GM23338 (cell line): ENCODE measurements around the gene SPINT1. TPM values are rescaled to one million over a fixed set of nuclear protein-coding genes. Genes with fewer than 3 reads are reported as not detected.

ENCODE experiments used
- ATAC-seq: fragments of 200-7000 bp; cut with Tn5 transposase; 3 replicates; pipeline ENCODE4 v1.9.1; 2020
- DNase-seq: peaks from one replicate; pipeline ENCODE4 v3.0.0-alpha.2; 2015; ENCODE audit warnings: low spot score
- H2AFZ ChIP-seq: fragments of 200-600 bp; sonication (generic); 2 replicates; pipeline ENCODE4 v1.8.0; 2016; ENCODE audit warnings: antibody characterized with exemption, mild to moderate bottlenecking, moderate library complexity
- H3F3A ChIP-seq: fragments of 200-600 bp; sonication (generic); replicated peaks from 2 replicates; pipeline ENCODE4 v1.8.0; 2017; ENCODE audit warnings: antibody characterized with exemption, mixed run types, low read depth
- H3K27ac ChIP-seq: fragments of 200-600 bp; sonication (generic); 2 replicates; pipeline ENCODE4 v1.6.1; 2016; ENCODE audit warnings: low read depth
- H3K27me3 ChIP-seq: fragments of 200-600 bp; sonication (generic); 2 replicates; pipeline ENCODE4 v1.8.0; 2016; ENCODE audit warnings: mild to moderate bottlenecking, mixed run types, moderate library complexity; ENCODE audit not compliant: insufficient read depth
- H3K36me3 ChIP-seq: fragments of 200-600 bp; sonication (generic); 2 replicates; pipeline ENCODE4 v1.8.0; 2016; ENCODE audit warnings: mild to moderate bottlenecking; ENCODE audit not compliant: insufficient read depth
- H3K4me1 ChIP-seq: fragments of 200-600 bp; sonication (generic); 2 replicates; pipeline ENCODE4 v1.8.0; 2016; ENCODE audit warnings: mild to moderate bottlenecking, moderate library complexity; ENCODE audit not compliant: insufficient read depth
- H3K4me2 ChIP-seq: fragments of 200-600 bp; sonication (generic); 2 replicates; pipeline ENCODE4 v1.7.1; 2017; ENCODE audit warnings: mixed run types
- H3K4me3 ChIP-seq: fragments of 200-600 bp; sonication (generic); 2 replicates; pipeline ENCODE4 v1.6.1; 2016; ENCODE audit warnings: mixed run types
- H3K79me2 ChIP-seq: fragments of 200-600 bp; sonication (generic); replicated peaks from 2 replicates; pipeline ENCODE4 v1.8.0; 2017; ENCODE audit warnings: mild to moderate bottlenecking; ENCODE audit not compliant: insufficient read depth
- H3K9me2 ChIP-seq: fragments of 200-600 bp; sonication (generic); 2 replicates; pipeline ENCODE4 v1.8.0; 2017; ENCODE audit not compliant: insufficient read depth
- H4K20me1 ChIP-seq: fragments of 200-600 bp; sonication (generic); replicated peaks from 2 replicates; pipeline ENCODE4 v1.8.0; 2017; ENCODE audit warnings: mild to moderate bottlenecking; ENCODE audit not compliant: insufficient read depth
- H3K27ac Mint-ChIP-seq: 2 replicates; pipeline ENCODE4 v1.8.0; 2020; ENCODE audit warnings: inconsistent platforms, mild to moderate bottlenecking, moderate library complexity, mixed read lengths
- H3K27me3 Mint-ChIP-seq: 3 replicates; pipeline ENCODE4 v1.8.0; 2022; ENCODE audit warnings: low read depth, mild to moderate bottlenecking, moderate library complexity, mixed read lengths, inconsistent platforms; ENCODE audit not compliant: insufficient read depth, poor library complexity
- H3K36me3 Mint-ChIP-seq: 3 replicates; pipeline ENCODE4 v1.8.0; 2021; ENCODE audit warnings: low read depth, mild to moderate bottlenecking, inconsistent platforms, moderate library complexity, mixed read lengths
- H3K4me1 Mint-ChIP-seq: 3 replicates; pipeline ENCODE4 v1.8.0; 2020; ENCODE audit warnings: mild to moderate bottlenecking, inconsistent platforms, mixed read lengths
- H3K4me3 Mint-ChIP-seq: 3 replicates; pipeline ENCODE4 v1.8.0; 2021; ENCODE audit warnings: moderate library complexity, mild to moderate bottlenecking, inconsistent platforms, mixed read lengths
- H3K9me3 Mint-ChIP-seq: 3 replicates; pipeline ENCODE4 v1.8.0; 2020; ENCODE audit warnings: moderate library complexity, mild to moderate bottlenecking, inconsistent platforms, mixed read lengths
- CREB1 ChIP-seq: fragments of 250-450 bp; sonication (Bioruptor Pico); IDR thresholded peaks from 2 replicates; pipeline ENCODE4 v1.5.0; 2020; ENCODE audit warnings: low read depth, mild to moderate bottlenecking, moderate library complexity
- CTCF ChIP-seq, 2 experiments: fragments of 200-600 bp in 1 of 2; sonication (generic) in 1 of 2; conservative IDR thresholded peaks; 2 replicates each; pipeline versions ENCODE4 v1.5.1 to v1.6.1; 2016 to 2017; ENCODE audit warnings: antibody characterized with exemption in 2 of 2, low read depth in 2 of 2, mild to moderate bottlenecking in 2 of 2, moderate library complexity in 1 of 2
- ETS1 ChIP-seq: IDR thresholded peaks from 2 replicates; pipeline ENCODE4 v1.6.1; 2016; ENCODE audit warnings: antibody characterized with exemption
- EZH2 ChIP-seq: fragments of 200-600 bp; sonication (generic); IDR thresholded peaks from one replicate; pipeline ENCODE4 v1.8.0; 2017; ENCODE audit warnings: antibody characterized with exemption, mild to moderate bottlenecking, low read depth; ENCODE audit not compliant: unreplicated experiment
- EZH2phosphoT487 ChIP-seq: fragments of 200-600 bp; sonication (generic); IDR thresholded peaks from one replicate; pipeline ENCODE4 v1.8.1; 2018; ENCODE audit warnings: antibody characterized with exemption; ENCODE audit not compliant: unreplicated experiment
- POLR2AphosphoS5 ChIP-seq: IDR thresholded peaks from 2 replicates; pipeline ENCODE4 v1.6.1; 2016; ENCODE audit warnings: antibody characterized with exemption, low read depth
- ZNF114 ChIP-seq: fragments of 250-450 bp; sonication (Bioruptor Pico); IDR thresholded peaks from 2 replicates; pipeline ENCODE4 v1.5.0; 2020; ENCODE audit warnings: mild to moderate bottlenecking, moderate library complexity
- ZNF331 ChIP-seq: fragments of 250-450 bp; sonication (Bioruptor Pico); IDR thresholded peaks from 2 replicates; pipeline ENCODE4 v1.5.0; 2020; ENCODE audit warnings: low read depth, mild to moderate bottlenecking, moderate library complexity
- polyA plus RNA-seq: library from polyadenylated mRNA; unstranded; fragments of >200 nt; fragmentation: Nextera tagmentation; extraction: Ambion mirVana; gene quantifications from 2 replicates; pipeline ENCODE4 v1.2.1, GENCODE V29; 2016
- total RNA-seq: library from RNA; depleted of rRNA; stranded (reverse); fragments of >200 nt; shearing (Covaris generic); gene quantifications from 2 replicates; pipeline ENCODE4 v1.2.3, GENCODE V29; 2014

Gene SPINT1
- total and polyA plus RNA-seq, 2 experiments from 2014 or later = 41.3 to 253 TPM

- TF ChIP-seq CTCF (conservative IDR thresholded peaks at IDR 0.05; ENCODE audit: low read depth in 2 of 2) = no peak
- peak; percentile 74 for TF ChIP-seq POLR2AphosphoS5
- no peak for TF ChIP-seq EZH2
- TF ChIP-seq ETS1 = peak; percentile 98
- TF ChIP-seq EZH2phosphoT487 = no peak
- no peak for TF ChIP-seq ZNF114 (CRISPR knock-in tag)
- no peak for TF ChIP-seq ZNF331
Measured at GRCh38 chr15:40807028-40807887, 36.6 kb upstream of the SPINT1 start, which contains the start of the genes DNAJC17 and ZFYVE19 (continued).

- Histone ChIP-seq H2AFZ (peak overlapping the region; percentile 99), H4K20me1 (no peaks in the 10 kb centered on the region; the same call in 1 of the 2 replicates), H3K79me2 (peaks cover 22% of the 10 kb centered on the region), H3K4me1 (peaks cover 8% of the 10 kb centered on the region; the same call in 1 of the 2 replicates), H3K9me2 (no peaks in the 10 kb centered on the region), H3K36me3 (no peaks in the 10 kb centered on the region), H3K4me2 (peak overlapping the region; percentile 78), H3F3A (peaks cover 8% of the 10 kb centered on the region; the same call in 1 of the 2 replicates), H3K27ac (no peak overlapping the region), H3K27me3 (no peaks in the 10 kb centered on the region), H3K4me3 (peak overlapping the region; percentile 94)
- no peak for DNase-seq
- Mint-ChIP-seq H3K4me3 (peak overlapping the region; percentile 99), H3K36me3 (no peaks in the 10 kb centered on the region; the same call in 2 of the 3 replicates), H3K27ac (peak overlapping the region; percentile 90), H3K27me3 (peaks cover 13% of the 10 kb centered on the region), H3K9me3 (no peaks in the 10 kb centered on the region), H3K4me1 (peaks cover 16% of the 10 kb centered on the region)
- ATAC-seq = no peak
- TF ChIP-seq CREB1 (CRISPR knock-in tag) (peak; percentile 24; the same call in 1 of the 2 replicates), EZH2 (no peak)
Measured at GRCh38 chr15:40807888-40808461, 35.9 kb upstream of the SPINT1 start.
